Measurements from ENCODE around the gene NFIX. TPM values are rescaled to one million over a fixed set of nuclear protein-coding genes. Genes with fewer than 3 reads are reported as not detected.

The NFIX gene
- total RNA-seq, 1 donor, result 1.9 TPM

DNA sequence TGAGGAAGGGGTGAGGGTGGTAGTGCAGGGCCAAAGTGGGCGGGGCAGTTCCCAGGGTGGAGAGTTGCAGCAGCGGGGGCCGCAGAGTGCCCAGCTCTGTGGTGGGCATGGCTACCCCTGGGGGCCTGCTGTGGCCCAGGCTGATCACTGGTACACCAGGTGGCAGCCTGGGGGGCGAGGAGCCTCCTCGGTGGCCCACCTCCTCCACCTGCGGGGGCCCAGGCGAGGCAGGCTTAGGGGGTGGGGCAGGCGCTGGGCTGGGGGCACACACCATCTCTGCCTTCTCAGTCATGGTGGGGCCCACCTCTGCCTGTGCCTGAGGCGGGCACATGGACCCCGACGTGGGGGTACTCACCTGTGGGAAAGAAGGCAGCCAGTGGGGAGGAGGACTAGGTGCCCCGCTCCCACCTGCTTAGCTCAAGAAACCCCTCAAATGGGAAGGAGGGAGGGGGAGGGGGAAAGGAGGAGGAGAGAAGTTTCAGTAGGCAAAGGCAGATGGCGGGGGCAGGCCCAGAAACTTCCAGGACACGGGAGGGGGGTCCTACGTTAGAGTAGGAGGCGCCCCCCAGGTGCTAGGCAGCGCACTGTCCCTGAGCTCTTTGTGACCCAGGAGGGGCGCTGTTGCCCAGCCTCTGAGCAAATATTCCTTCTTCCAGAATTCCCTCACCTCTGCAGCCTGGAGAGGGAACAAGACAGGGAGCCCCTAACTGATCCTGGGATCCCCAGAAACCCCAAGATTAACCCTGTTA lies 105.7 kb downstream of the NFIX start:
- no peaks in the 10 kb centered on the region for H3K9me3 ChIP-seq (ENCODE audit: low read depth, low read length)
- H3K4me1 ChIP-seq (ENCODE audit: insufficient read depth, low read length), result peaks cover 89% of the 10 kb centered on the region
- peaks cover 3% of the 10 kb centered on the region for H3K27me3 ChIP-seq (ENCODE audit: insufficient read depth, low read length)
- peak overlapping the region; percentile 76 for H3K4me3 ChIP-seq (ENCODE audit: low read length)

DNA sequence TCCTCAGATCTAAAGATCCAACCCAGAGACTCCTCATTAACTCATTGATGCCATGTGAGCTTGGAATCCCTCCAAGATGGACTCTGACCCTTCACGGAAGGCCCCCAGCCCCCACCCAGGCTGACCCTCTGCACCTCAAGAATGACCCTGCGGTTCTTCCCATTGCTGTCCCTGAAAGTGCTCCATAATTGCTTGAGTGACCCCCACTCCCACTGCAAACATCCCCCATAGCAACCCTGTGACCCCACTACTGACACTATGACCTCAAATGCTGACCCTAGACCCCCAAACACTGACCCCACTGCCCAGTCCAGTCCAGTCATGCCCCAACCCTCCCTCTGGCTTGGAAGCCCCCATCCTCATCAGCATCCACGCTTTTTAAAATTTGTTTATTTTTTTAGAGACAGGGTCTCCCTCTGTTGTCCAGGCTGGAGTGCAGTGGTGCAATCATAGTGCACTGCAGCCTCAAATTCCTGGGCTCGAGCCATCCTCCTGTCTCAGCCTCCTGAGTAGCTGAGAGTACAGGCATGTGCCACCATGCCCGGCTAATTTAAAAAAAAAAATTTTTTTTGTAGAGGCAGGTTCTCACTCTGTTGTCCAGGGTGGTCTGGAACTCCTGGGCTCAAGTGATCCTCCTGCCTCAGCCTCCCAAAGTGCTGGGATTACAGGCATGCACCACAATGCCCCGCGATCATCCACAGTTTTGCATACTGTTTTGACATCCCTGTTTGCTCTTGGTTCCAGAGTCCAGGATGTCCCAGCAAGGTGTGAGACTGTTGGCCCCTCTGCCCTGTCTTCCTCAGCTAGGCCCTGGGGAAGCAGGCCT lies 106.5 kb downstream of the NFIX start:
- Histone ChIP-seq H3K9me3 (ENCODE audit: low read depth, low read length) (no peaks in the 10 kb centered on the region), H3K4me1 (ENCODE audit: insufficient read depth, low read length) (peaks cover 82% of the 10 kb centered on the region), H3K4me3 (ENCODE audit: low read length) (peak overlapping the region; percentile 76), H3K27me3 (ENCODE audit: insufficient read depth, low read length) (peaks cover 3% of the 10 kb centered on the region)

DNA sequence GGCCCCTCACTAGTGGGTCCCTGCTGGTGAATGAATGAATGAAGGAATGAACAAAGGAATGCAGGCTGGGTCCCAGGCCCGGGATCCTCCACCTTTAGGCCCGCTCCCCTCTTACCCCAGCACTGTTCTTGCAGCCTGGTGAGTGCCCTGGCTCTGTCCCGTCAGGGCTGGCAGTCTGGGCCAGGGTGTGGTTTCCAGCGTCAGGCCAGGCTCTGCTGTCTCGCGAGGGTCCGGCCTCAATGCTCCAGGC lies 107.1 kb downstream of the NFIX start:
- no peaks in the 10 kb centered on the region for H3K27me3 ChIP-seq (ENCODE audit: insufficient read depth, low read length)
- H3K4me1 ChIP-seq (ENCODE audit: insufficient read depth, low read length), result peaks cover 78% of the 10 kb centered on the region
- peak overlapping the region; percentile 76 for H3K4me3 ChIP-seq (ENCODE audit: low read length)
- no peaks in the 10 kb centered on the region for H3K9me3 ChIP-seq (ENCODE audit: low read depth, low read length)

DNA sequence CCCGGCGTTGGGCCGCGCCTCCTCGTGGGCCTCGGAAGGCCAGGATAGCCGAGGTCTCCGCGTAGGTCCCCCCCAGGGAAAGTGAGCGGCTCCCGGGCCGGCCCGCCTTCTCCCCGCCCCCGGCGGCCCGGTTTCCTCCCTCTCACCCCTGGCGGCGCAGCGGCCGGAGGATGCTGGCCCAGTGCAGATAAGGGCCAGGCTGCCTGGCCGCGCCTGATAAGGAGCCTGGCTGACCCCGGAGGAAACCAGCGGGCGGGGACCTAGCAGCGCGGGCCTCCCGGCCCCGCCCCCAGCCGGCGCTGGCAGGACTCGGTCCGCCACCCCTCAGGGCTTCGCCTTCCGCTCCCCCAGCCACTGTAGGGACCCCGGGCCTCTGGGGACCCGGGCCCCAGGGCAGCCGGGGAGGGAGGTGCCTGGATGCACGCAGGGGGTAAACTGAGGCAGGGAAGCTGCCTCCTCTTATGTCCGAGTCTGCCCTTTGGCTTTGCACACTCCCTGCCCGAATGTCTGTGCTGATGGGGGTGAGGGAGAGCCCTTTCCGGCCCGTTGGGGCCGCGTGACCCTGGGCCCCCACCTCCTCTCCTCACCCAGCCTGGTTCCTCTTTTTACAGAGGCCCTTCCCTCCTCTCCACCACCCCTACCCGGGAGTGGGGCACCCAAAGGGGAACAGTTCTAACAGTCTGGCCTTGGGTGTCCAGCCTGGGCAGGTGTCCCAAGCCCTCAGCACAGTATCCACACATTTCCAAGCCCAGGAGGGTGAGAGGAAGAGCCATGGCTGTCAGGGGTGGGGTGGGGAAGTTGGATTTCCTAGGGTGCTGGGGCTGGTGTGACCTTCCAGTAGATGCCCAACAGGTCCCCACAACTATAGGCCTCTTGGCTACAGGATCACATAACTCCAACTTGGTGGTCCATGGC lies 107.6 kb downstream of the NFIX start, which contains the start of gene LYL1:
LYL1 (minus strand) TSS at position 193 of the 915 bp plus-strand sequence. CDS start 1,687 bp downstream, outside the sequence.
- peak within 1 kb of the TSS; percentile 76 for H3K4me3 ChIP-seq (ENCODE audit: low read length)
- H3K4me1 ChIP-seq (ENCODE audit: insufficient read depth, low read length), result peaks cover 76% of the 10 kb centered on the region
- H3K27me3 ChIP-seq (ENCODE audit: insufficient read depth, low read length), result no peaks in the 10 kb centered on the region
- no peaks in the 10 kb centered on the region for H3K9me3 ChIP-seq (ENCODE audit: low read depth, low read length)

DNA sequence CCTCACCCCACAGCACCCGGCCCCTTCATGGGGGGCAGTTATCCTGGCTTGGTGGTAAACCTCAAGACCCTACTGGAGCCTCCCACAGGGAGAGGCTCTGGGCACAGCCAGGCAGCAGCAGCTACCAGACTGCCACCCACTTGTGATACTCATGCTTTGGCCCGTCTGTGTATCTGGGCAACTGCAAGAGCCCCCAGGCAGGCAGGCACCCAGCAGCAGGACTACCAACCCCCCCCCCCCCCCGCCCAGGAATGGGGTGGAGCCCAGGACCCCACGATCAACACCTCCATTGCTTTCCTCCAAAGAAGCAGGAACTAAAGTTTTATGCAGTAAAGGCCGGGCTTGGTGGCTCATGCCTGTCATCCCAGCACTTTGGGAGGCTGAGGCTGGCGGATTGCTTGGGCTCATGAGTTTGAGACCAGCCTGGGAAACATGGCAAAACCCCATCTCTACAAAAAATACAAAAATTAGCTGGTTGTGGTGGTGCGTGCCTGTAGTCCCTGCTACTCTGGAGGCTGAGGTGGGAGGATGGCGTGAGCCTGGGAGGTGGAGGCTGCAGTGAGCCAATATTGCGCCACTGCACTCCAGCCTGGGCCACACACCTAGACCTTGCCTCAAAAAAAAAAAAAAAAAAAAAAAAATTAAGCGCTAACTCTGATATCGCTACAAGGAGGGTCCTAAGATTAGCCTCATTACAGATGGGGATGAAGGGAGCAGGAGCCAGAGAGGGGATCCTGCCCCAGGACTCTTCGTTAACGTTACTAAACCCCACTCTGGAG lies 108.5 kb downstream of the NFIX start:
- peaks cover 71% of the 10 kb centered on the region for H3K4me1 ChIP-seq (ENCODE audit: insufficient read depth, low read length)
- peak overlapping the region; percentile 76 for H3K4me3 ChIP-seq (ENCODE audit: low read length)
- no peaks in the 10 kb centered on the region for H3K9me3 ChIP-seq (ENCODE audit: low read depth, low read length)
- no peaks in the 10 kb centered on the region for H3K27me3 ChIP-seq (ENCODE audit: insufficient read depth, low read length)

DNA sequence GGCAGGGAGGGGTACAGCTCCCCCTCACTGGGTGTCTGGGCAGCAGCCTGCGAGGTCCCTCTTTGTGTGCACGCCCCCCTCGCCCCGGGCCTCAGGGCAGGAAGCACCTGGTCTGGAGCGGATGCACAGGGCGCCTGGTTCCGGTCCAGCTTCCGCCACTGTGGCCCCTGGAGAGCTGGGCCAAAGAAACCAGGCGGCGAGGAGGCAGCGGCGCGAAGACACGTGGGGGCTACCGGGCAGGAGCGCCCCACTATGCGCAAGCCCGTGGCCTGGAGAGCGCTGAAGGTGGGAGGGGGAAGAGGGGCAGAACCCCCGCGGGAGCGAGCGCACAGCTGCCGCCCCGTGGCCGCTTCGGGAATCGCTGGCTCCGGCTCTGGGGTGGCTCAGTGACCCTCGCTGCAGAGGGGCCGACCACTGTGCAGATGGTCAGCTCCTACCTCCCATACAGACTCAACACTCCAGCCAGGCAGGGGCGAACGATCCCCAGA lies 109.1 kb downstream of the NFIX start:
- Histone ChIP-seq H3K9me3 (ENCODE audit: low read depth, low read length) (no peaks in the 10 kb centered on the region), H3K27me3 (ENCODE audit: insufficient read depth, low read length) (no peaks in the 10 kb centered on the region), H3K4me3 (ENCODE audit: low read length) (peak overlapping the region; percentile 62), H3K4me1 (ENCODE audit: insufficient read depth, low read length) (peaks cover 65% of the 10 kb centered on the region)

DNA sequence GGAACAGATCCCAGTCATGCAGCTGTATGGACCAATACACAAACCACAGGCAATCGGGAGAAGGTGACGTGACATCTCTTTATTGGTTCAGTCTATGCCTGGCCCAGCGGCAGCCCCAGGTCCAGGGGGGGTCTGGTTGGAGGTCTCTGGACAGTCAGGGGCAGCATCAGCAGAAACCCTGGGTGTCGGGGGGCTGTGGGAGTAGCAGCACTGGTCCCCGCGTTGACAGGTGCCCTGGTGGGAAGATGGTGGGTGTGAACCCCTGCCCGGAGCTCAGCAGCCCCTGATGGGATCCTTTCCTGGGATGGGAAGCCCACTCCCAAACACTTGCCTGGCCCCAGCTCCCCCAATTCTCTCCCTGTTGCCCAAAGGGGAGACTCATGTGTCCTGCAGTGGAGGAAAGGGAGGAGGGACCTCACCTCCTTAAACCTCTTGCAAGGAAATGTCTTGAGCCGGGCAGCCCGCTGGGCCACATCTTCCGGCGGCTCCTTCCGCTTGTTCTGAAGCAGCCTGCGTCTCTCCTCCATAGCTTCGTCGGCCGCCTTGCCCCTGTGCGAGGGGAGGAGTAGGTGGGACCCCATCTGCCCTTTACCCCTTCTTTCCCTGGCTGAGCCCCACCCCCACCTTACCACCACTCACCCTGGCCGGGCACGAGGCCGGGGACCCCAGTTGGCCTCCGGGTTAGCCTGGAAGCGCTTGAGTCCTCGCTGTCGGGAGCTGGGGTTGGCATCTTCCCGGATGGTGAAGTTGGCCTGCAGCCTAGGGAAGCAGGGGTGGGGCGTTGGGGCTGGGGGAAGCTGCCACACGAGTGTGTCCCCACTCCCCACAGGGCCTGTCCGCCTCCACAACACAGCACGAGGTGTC lies 109.8 kb downstream of the NFIX start:
- Histone ChIP-seq H3K4me3 (ENCODE audit: low read length) (peak overlapping the region; percentile 62), H3K27me3 (ENCODE audit: insufficient read depth, low read length) (no peaks in the 10 kb centered on the region), H3K4me1 (ENCODE audit: insufficient read depth, low read length) (peaks cover 59% of the 10 kb centered on the region), H3K9me3 (ENCODE audit: low read depth, low read length) (no peaks in the 10 kb centered on the region)

DNA sequence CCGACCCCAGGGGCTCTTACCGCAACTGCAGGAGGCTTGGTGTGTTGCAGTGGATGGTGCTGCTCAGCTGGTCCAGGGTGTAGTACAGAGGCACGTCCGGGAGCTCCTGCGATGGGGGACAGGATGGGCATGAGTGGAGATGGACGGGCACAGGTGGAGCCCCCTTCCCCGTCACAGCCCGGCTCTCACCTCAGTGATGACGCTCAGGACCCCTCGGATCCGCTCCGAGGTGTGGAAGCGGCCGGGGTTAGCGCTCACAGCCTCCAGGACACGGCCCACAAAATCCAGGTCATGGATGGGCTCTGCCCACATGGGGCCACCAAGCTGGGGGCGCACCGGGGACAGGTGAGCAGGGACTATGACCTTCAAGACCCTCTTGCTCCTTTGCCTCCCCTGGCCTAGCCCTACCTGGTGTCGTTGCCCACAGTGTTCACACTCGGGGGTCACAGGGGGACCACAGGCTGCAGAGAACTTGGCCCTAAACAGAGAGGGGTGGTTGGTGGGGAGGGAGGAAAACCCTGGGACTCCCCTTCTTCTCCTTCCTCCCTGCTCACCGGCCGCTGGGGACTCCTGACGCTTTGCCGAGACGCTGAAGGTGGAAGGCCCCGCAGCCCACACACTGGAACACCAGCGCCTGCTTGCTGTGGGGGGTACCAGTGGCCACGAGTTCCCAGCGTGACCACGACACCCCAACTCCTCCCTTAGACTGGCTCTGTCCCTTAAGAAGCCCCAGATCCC lies 114.3 kb downstream of the NFIX start:
- Histone ChIP-seq H3K4me3 (ENCODE audit: low read length) (no peak overlapping the region), H3K9me3 (ENCODE audit: low read depth, low read length) (no peaks in the 10 kb centered on the region), H3K4me1 (ENCODE audit: insufficient read depth, low read length) (peaks cover 16% of the 10 kb centered on the region), H3K27me3 (ENCODE audit: insufficient read depth, low read length) (no peaks in the 10 kb centered on the region)

DNA sequence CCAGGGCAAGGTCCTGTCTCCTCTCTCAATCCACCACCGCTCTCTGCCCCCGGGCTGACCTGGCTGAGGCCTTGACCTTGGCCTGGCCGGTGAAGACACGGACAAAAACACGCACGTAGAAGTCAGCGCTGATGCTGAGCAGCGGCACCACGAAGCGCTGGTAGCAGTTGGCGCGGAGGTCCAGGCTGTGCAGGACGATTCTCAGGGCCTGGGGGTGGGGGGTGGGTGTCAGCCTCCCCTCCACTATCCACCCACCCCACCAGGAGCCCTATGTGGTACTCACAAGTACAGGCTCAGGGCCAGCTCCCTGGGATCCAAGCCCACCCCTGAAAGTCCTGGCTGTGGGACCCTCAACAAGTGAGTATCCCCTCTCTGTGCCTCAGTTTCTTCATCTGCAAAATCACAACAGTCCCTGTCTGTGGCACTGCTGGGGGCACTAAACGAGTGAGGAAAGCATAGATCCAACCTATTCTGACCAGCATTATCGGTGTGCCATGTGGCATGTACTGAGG lies 114.9 kb downstream of the NFIX start:
- no peak overlapping the region for H3K4me3 ChIP-seq (ENCODE audit: low read length)
- no peaks in the 10 kb centered on the region for H3K9me3 ChIP-seq (ENCODE audit: low read depth, low read length)
- peaks cover 10% of the 10 kb centered on the region for H3K4me1 ChIP-seq (ENCODE audit: insufficient read depth, low read length)
- H3K27me3 ChIP-seq (ENCODE audit: insufficient read depth, low read length), result no peaks in the 10 kb centered on the region

DNA sequence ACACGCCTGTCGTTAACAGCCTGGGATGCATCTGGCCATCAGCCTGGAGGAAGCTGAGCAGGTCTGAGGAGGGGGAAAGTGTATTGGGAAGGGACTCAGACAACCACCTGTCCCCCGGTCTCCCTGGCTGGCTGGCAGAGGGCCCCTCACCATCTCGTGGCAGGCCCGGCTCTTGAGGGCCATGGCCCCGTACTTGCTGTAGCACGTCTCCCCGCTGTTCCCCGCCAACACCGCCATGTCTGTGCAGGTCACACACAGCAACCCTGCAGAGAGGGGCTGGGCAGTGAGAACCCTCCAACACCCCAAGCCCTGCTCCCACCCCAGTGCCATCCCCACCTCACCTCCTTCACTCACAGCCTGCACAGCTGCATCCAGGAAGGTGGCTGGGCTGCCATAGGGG lies 117.3 kb downstream of the NFIX start:
- H3K4me3 ChIP-seq (ENCODE audit: low read length), result no peak overlapping the region
- H3K4me1 ChIP-seq (ENCODE audit: insufficient read depth, low read length), result peaks cover 18% of the 10 kb centered on the region
- H3K27me3 ChIP-seq (ENCODE audit: insufficient read depth, low read length), result no peaks in the 10 kb centered on the region
- H3K9me3 ChIP-seq (ENCODE audit: low read depth, low read length), result no peaks in the 10 kb centered on the region

DNA sequence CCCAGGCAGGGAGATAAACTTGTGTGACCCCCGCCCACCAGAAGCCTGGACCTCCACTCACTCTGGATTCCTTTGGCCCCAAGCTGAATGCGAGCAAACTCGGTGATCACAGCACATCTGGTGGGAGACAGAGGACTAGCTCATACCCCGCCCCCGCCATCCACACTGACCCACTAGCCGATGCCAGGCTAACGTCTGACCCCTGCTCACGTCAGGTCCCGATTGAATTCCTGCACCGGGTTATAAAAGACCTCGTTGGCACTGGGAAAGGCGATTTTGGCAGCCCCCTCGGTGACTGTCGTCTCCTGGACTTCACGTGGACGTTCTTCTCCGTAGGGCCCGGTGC lies 120.6 kb downstream of the NFIX start:
- Histone ChIP-seq H3K4me3 (ENCODE audit: low read length) (peak overlapping the region; percentile 62), H3K27me3 (ENCODE audit: insufficient read depth, low read length) (no peaks in the 10 kb centered on the region), H3K4me1 (ENCODE audit: insufficient read depth, low read length) (peaks cover 43% of the 10 kb centered on the region), H3K9me3 (ENCODE audit: low read depth, low read length) (no peaks in the 10 kb centered on the region)

DNA sequence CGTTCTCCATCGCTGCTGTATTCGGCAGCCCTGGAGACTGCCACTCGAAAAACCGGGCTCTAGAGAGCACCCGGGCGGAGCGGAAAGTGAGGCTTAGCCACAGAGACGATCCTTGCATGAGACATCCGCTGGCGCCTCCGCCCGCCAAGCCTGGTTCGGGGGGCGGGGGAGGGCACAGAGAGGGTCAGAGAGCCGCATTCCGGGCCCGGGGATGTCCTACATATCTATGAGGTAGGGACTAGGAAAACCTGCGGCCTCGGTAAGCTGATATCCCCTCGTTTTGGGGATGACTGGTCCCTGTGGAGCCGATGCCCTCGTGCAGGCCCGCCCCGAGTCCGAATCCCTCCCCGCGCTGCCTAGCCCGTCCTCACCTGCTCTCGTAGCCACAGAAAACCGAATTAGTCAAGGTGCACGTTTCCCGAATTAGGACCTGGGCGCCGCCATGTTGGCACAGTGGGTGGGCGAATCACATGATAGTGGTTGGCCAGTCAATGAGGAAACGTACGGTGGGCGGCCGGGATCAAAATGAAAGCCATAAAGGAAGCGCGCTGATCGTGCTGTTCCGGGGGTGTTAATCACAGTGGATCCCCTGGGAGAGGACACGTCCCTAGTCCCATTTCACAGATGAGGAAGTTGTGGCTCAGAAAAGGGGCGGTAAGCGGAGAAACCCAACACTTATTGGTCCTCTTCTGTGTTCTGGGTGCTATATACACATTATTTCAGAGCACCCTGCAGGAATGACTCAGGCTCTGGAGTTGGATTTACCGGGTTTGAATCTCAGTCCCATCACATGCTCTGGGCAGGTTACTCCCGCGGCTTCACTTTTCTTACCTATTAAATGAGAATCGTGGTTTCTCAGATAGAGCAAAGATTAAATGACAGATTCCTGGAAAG lies 121.3 kb downstream of the NFIX start, which contains the start of gene TRMT1:
TRMT1 (minus strand) TSS at position 459 of the 894 bp plus-strand sequence; CDS start at position 118, 341 bp downstream.
- H3K4me1 ChIP-seq (ENCODE audit: insufficient read depth, low read length), result peaks cover 46% of the 10 kb centered on the region
- no peaks in the 10 kb centered on the region for H3K27me3 ChIP-seq (ENCODE audit: insufficient read depth, low read length)
- peak within 1 kb of the TSS; percentile 62 for H3K4me3 ChIP-seq (ENCODE audit: low read length)
- no peaks in the 10 kb centered on the region for H3K9me3 ChIP-seq (ENCODE audit: low read depth, low read length)

Data from mononuclear cell (primary cell).